ENCODE measurements around the gene CTPS2.

The CTPS2 gene

GRCh38 chrX:16719334-16720084, 7.0 kb upstream of the CTPS2 start, which contains the start of gene SYAP1:
TSS of gene SYAP1 (plus strand) at chrX:16719612. CDS start at chrX:16719725, 113 bp downstream.
- TF ChIP-seq, protein P1, sequence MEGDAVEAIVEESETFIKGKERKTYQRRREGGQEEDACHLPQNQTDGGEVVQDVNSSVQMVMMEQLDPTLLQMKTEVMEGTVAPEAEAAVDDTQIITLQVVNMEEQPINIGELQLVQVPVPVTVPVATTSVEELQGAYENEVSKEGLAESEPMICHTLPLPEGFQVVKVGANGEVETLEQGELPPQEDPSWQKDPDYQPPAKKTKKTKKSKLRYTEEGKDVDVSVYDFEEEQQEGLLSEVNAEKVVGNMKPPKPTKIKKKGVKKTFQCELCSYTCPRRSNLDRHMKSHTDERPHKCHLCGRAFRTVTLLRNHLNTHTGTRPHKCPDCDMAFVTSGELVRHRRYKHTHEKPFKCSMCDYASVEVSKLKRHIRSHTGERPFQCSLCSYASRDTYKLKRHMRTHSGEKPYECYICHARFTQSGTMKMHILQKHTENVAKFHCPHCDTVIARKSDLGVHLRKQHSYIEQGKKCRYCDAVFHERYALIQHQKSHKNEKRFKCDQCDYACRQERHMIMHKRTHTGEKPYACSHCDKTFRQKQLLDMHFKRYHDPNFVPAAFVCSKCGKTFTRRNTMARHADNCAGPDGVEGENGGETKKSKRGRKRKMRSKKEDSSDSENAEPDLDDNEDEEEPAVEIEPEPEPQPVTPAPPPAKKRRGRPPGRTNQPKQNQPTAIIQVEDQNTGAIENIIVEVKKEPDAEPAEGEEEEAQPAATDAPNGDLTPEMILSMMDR (IDR thresholded peaks at IDR 0.05): no peak

GRCh38 chrX:16718824-16719333, 6.4 kb upstream of the CTPS2 start:
- TF ChIP-seq, protein P1 (IDR thresholded peaks at IDR 0.05): no peak

- TF ChIP-seq, protein P1 (IDR thresholded peaks at IDR 0.05): no peak
Observed at GRCh38 chrX:16714504-16714903, 2.0 kb upstream of the CTPS2 start.

- TF ChIP-seq, protein P1 (IDR thresholded peaks at IDR 0.05): no peak
Observed at GRCh38 chrX:16711893-16712547, 449 bp downstream of the CTPS2 start.

DNA sequence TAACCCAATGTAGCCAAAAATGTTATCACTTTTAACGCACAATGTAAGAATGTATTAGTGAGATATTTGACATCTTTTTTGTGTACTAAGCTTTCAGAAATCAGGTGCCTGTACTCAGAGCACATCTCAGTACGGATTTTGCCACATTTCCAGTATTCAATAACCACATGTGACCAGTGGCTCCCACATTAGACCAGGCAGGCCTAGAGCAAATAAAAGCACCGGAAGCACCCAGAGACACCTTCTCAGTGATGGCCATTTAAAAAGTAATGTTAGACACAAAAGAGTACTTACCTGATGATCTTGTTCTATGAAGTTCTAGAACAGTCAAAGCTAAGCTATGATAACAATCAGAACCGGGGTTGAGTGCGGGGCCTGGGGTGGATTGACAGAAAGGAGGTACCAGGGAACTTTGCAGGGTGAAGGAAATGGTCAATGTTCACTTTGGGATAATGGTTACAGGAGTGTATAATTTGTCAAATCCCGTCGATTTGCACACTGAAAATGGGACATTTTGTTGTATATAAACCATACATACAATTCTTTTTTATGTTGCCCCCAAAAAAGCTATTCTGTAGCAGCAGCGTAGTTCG, 1.2 kb downstream of the CTPS2 start:
- TF ChIP-seq, protein P1 (IDR thresholded peaks at IDR 0.05): no peak

DNA sequence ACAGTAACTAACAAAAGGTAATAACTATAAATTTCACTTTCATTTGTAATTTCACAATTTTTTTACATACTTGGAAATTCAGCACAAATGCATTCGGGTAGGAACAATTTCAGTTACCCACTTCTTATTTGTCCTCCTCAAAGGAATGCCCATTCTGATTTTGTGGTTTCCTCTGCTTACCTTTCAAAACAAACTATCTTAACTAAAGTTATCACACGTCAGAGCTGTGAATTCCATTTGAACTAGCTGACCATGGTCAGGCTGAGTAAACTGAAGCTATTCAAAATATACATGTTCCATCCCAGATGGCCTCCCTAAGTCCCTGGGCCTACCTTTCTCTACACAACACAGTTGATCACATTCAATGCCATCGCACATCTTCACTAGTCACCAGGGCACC, 4.5 kb downstream of the CTPS2 start:
- TF ChIP-seq, protein P1 (IDR thresholded peaks at IDR 0.05): no peak

DNA sequence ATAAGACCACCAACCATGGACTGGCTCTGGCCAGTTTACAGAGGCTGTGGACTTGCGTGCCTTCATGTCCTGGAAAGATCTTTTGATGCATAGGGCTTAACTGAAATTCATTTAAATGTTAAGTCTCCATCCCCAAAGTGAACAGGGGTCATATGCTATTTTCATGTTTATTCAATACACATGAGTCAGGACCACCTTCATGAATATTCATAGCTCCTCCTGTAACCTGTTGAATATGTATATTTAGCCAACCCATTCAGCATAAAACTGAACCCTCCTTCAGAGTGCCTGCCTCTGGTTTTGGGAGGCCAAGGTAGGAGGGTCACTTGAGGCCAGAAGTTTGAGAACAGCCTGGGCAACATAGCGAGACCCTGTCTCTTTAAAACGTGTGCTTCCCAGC, 7.1 kb downstream of the CTPS2 start:
- TF ChIP-seq, protein P1 (IDR thresholded peaks at IDR 0.05): no peak
